Nephron progenitor cell (in vitro differentiated cells): ENCODE results near the gene ACTR6.

Experiments used
- DNase-seq: peaks from one replicate; pipeline ENCODE4 v3.0.0; 2021
- H3K27ac Mint-ChIP-seq: 2 replicates; pipeline ENCODE4 v1.8.0; 2021; ENCODE audit warnings: mild to moderate bottlenecking, moderate library complexity, mixed read lengths
- H3K27me3 Mint-ChIP-seq: 2 replicates; pipeline ENCODE4 v1.8.0; 2021; ENCODE audit warnings: mild to moderate bottlenecking, low read depth, mixed read lengths; ENCODE audit not compliant: poor library complexity
- H3K36me3 Mint-ChIP-seq: 2 replicates; pipeline ENCODE4 v1.8.0; 2021; ENCODE audit warnings: low read depth, mixed read lengths
- H3K4me1 Mint-ChIP-seq: 2 replicates; pipeline ENCODE4 v1.8.0; 2021; ENCODE audit warnings: mixed read lengths
- H3K4me3 Mint-ChIP-seq: 2 replicates; pipeline ENCODE4 v1.8.0; 2021; ENCODE audit warnings: mild to moderate bottlenecking, moderate library complexity, mixed read lengths
- H3K9me3 Mint-ChIP-seq: 2 replicates; pipeline ENCODE4 v1.8.0; 2021; ENCODE audit warnings: mild to moderate bottlenecking, moderate library complexity, mixed read lengths
- TF ChIP-seq, protein P1 (sequence below): fragments of 200-600 bp; sonication (generic); IDR thresholded peaks from 2 replicates; pipeline ENCODE4 v1.5.0; 2021; ENCODE audit warnings: antibody characterized with exemption

The ACTR6 gene

GRCh38 chr12:100268835-100269564 is 68.4 kb downstream of the ACTR6 start:
- Mint-ChIP-seq H3K27ac (no peak overlapping the region), H3K4me3 (peak overlapping the region; percentile 99), H3K36me3 (peaks cover 9% of the 10 kb centered on the region), H3K4me1 (peaks cover 32% of the 10 kb centered on the region), H3K27me3 (peaks cover 2% of the 10 kb centered on the region), H3K9me3 (no peaks in the 10 kb centered on the region)
- no peak for DNase-seq
- TF ChIP-seq, protein P1, sequence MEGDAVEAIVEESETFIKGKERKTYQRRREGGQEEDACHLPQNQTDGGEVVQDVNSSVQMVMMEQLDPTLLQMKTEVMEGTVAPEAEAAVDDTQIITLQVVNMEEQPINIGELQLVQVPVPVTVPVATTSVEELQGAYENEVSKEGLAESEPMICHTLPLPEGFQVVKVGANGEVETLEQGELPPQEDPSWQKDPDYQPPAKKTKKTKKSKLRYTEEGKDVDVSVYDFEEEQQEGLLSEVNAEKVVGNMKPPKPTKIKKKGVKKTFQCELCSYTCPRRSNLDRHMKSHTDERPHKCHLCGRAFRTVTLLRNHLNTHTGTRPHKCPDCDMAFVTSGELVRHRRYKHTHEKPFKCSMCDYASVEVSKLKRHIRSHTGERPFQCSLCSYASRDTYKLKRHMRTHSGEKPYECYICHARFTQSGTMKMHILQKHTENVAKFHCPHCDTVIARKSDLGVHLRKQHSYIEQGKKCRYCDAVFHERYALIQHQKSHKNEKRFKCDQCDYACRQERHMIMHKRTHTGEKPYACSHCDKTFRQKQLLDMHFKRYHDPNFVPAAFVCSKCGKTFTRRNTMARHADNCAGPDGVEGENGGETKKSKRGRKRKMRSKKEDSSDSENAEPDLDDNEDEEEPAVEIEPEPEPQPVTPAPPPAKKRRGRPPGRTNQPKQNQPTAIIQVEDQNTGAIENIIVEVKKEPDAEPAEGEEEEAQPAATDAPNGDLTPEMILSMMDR: no peak

GRCh38 chr12:100273782-100274181 is 73.2 kb downstream of the ACTR6 start:
- Mint-ChIP-seq H3K36me3 (peaks cover 42% of the 10 kb centered on the region), H3K27me3 (no peaks in the 10 kb centered on the region), H3K9me3 (peaks cover 4% of the 10 kb centered on the region), H3K4me3 (no peak overlapping the region), H3K4me1 (peaks cover 14% of the 10 kb centered on the region), H3K27ac (no peak overlapping the region)
- DNase-seq: no peak
- TF ChIP-seq, protein P1: no peak
